Liver (tissue), 3 donors: ENCODE measurements around the gene TTC28.

Source experiments
- EGR1 ChIP-seq, 2 donors: IDR thresholded peaks; 2 replicates each; pipeline ENCODE4 v1.6.1; 2016 to 2018; ENCODE audit warnings: antibody characterized with exemption in 2 of 2, low read depth in 2 of 2
- FOXA1 ChIP-seq: IDR thresholded peaks from 2 replicates; pipeline ENCODE4 v1.6.1; 2016; ENCODE audit warnings: antibody characterized with exemption
- GABPA ChIP-seq, 2 donors: IDR thresholded peaks in 1 of 2; conservative IDR thresholded peaks in 1 of 2; 2 replicates each; pipeline ENCODE4 v1.6.1; 2016; ENCODE audit warnings: antibody characterized with exemption in 2 of 2, mild to moderate bottlenecking in 1 of 2, moderate library complexity in 1 of 2
- HNF4A ChIP-seq, 2 donors: conservative IDR thresholded peaks; 2 replicates each; pipeline ENCODE4 v1.6.1; 2016; ENCODE audit warnings: antibody characterized with exemption in 2 of 2, mild to moderate bottlenecking in 2 of 2
- HNF4G ChIP-seq: IDR thresholded peaks from 2 replicates; pipeline ENCODE4 v1.6.1; 2016; ENCODE audit warnings: antibody characterized with exemption
- JUND ChIP-seq, 2 donors: IDR thresholded peaks; 2 replicates each; pipeline ENCODE4 v1.6.1; 2016; ENCODE audit warnings: antibody characterized with exemption in 2 of 2
- RXRA ChIP-seq, 2 donors: IDR thresholded peaks; 2 replicates each; pipeline ENCODE4 v1.6.1; 2017 to 2018; ENCODE audit warnings: antibody characterized with exemption in 2 of 2, mild to moderate bottlenecking in 1 of 2
- SP1 ChIP-seq: IDR thresholded peaks from 2 replicates; pipeline ENCODE4 v1.6.1; 2018; ENCODE audit warnings: antibody characterized with exemption, mild to moderate bottlenecking
- YY1 ChIP-seq: IDR thresholded peaks from 2 replicates; pipeline ENCODE4 v1.6.1; 2016; ENCODE audit warnings: antibody characterized with exemption, mild to moderate bottlenecking
- TF ChIP-seq, protein P1 (sequence below): IDR thresholded peaks from 2 replicates; pipeline ENCODE4 v1.6.1; 2016; ENCODE audit warnings: antibody characterized with exemption
- TF ChIP-seq, protein P2 (sequence below): fragments of 150-350 bp; IDR thresholded peaks from 2 replicates; pipeline ENCODE4 v1.5.1; 2017; ENCODE audit warnings: improper control_type of control experiment, low read depth, low read length; ENCODE audit not compliant: missing input control
- TF ChIP-seq, protein P3 (sequence below): IDR thresholded peaks from 2 replicates; pipeline ENCODE4 v1.6.1; 2016; ENCODE audit warnings: antibody characterized with exemption
- TF ChIP-seq, protein P4 (sequence below): IDR thresholded peaks from 2 replicates; pipeline ENCODE4 v1.6.1; 2016; ENCODE audit warnings: antibody characterized with exemption, mild to moderate bottlenecking
- TF ChIP-seq, protein P5 (sequence below): IDR thresholded peaks from 2 replicates; pipeline ENCODE4 v1.6.1; 2016; ENCODE audit warnings: antibody characterized with exemption
- donor health status: healthy.
- donor health status: healthy.

DNA sequence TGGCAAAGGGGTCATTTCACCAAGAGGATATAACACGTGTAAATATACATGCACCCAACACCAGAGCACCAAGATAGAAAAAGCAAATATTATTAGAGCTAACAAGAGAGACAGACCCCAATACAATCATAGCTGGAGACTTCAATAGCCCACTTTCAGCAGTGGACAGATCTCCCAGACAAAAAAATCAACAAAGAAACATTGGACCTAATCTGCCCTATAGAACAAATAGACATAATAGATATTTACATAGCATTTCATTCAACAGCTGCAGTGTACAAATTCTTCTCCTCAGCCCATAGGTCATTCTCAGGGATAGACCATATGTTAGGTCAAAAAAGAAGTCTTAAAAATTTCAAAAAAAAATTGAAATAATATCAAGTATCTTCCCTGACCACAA lies 312.8 kb downstream of the TTC28 start:
- TF ChIP-seq SP1 (no peak), FOXA1 (no peak), JUND (IDR thresholded peaks at IDR 0.05) (no peak), RXRA (IDR thresholded peaks at IDR 0.05) (no peak), HNF4A (conservative IDR thresholded peaks at IDR 0.05) (no peak), EGR1 (IDR thresholded peaks at IDR 0.05; ENCODE audit: low read depth in 2 of 2) (no peak), HNF4G (no peak), YY1 (no peak), GABPA (IDR thresholded peaks at IDR 0.05 in 1 of 2, conservative IDR thresholded peaks at IDR 0.05 in 1 of 2) (no peak)
- TF ChIP-seq, protein P1, sequence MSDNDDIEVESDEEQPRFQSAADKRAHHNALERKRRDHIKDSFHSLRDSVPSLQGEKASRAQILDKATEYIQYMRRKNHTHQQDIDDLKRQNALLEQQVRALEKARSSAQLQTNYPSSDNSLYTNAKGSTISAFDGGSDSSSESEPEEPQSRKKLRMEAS = no peak
- TF ChIP-seq, protein P2, sequence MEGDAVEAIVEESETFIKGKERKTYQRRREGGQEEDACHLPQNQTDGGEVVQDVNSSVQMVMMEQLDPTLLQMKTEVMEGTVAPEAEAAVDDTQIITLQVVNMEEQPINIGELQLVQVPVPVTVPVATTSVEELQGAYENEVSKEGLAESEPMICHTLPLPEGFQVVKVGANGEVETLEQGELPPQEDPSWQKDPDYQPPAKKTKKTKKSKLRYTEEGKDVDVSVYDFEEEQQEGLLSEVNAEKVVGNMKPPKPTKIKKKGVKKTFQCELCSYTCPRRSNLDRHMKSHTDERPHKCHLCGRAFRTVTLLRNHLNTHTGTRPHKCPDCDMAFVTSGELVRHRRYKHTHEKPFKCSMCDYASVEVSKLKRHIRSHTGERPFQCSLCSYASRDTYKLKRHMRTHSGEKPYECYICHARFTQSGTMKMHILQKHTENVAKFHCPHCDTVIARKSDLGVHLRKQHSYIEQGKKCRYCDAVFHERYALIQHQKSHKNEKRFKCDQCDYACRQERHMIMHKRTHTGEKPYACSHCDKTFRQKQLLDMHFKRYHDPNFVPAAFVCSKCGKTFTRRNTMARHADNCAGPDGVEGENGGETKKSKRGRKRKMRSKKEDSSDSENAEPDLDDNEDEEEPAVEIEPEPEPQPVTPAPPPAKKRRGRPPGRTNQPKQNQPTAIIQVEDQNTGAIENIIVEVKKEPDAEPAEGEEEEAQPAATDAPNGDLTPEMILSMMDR = no peak
- TF ChIP-seq, protein P3, sequence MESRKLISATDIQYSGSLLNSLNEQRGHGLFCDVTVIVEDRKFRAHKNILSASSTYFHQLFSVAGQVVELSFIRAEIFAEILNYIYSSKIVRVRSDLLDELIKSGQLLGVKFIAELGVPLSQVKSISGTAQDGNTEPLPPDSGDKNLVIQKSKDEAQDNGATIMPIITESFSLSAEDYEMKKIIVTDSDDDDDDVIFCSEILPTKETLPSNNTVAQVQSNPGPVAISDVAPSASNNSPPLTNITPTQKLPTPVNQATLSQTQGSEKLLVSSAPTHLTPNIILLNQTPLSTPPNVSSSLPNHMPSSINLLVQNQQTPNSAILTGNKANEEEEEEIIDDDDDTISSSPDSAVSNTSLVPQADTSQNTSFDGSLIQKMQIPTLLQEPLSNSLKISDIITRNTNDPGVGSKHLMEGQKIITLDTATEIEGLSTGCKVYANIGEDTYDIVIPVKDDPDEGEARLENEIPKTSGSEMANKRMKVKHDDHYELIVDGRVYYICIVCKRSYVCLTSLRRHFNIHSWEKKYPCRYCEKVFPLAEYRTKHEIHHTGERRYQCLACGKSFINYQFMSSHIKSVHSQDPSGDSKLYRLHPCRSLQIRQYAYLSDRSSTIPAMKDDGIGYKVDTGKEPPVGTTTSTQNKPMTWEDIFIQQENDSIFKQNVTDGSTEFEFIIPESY = no peak
- TF ChIP-seq, protein P4, sequence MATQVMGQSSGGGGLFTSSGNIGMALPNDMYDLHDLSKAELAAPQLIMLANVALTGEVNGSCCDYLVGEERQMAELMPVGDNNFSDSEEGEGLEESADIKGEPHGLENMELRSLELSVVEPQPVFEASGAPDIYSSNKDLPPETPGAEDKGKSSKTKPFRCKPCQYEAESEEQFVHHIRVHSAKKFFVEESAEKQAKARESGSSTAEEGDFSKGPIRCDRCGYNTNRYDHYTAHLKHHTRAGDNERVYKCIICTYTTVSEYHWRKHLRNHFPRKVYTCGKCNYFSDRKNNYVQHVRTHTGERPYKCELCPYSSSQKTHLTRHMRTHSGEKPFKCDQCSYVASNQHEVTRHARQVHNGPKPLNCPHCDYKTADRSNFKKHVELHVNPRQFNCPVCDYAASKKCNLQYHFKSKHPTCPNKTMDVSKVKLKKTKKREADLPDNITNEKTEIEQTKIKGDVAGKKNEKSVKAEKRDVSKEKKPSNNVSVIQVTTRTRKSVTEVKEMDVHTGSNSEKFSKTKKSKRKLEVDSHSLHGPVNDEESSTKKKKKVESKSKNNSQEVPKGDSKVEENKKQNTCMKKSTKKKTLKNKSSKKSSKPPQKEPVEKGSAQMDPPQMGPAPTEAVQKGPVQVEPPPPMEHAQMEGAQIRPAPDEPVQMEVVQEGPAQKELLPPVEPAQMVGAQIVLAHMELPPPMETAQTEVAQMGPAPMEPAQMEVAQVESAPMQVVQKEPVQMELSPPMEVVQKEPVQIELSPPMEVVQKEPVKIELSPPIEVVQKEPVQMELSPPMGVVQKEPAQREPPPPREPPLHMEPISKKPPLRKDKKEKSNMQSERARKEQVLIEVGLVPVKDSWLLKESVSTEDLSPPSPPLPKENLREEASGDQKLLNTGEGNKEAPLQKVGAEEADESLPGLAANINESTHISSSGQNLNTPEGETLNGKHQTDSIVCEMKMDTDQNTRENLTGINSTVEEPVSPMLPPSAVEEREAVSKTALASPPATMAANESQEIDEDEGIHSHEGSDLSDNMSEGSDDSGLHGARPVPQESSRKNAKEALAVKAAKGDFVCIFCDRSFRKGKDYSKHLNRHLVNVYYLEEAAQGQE = no peak
- TF ChIP-seq, protein P5, sequence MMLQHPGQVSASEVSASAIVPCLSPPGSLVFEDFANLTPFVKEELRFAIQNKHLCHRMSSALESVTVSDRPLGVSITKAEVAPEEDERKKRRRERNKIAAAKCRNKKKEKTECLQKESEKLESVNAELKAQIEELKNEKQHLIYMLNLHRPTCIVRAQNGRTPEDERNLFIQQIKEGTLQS = no peak
